HepG2 (cell line): ENCODE measurements around the gene CSTPP1. TPM values are rescaled to one million over a fixed set of nuclear protein-coding genes. Genes with fewer than 3 reads are reported as not detected.

ENCODE experiments used
- ATF3 ChIP-seq: sonication (generic); formaldehyde crosslinking; IDR thresholded peaks from 2 replicates; pipeline ENCODE4 v1.4.0; 2020; ENCODE audit warnings: missing genetic modification reagents
- FOSL2 ChIP-seq: sonication (generic); formaldehyde crosslinking; IDR thresholded peaks from 2 replicates; pipeline ENCODE4 v1.4.0; 2020; ENCODE audit warnings: missing genetic modification reagents
- HOXA5 ChIP-seq: sonication (generic); formaldehyde crosslinking; IDR thresholded peaks from 2 replicates; pipeline ENCODE4 v1.4.0; 2020; ENCODE audit warnings: missing genetic modification reagents
- IRF2 ChIP-seq: IDR thresholded peaks from 2 replicates; pipeline ENCODE4 v1.6.1; 2018; ENCODE audit warnings: missing genetic modification reagents, missing compliant biosample characterization
- MED8 ChIP-seq: sonication (generic); formaldehyde crosslinking; IDR thresholded peaks from 2 replicates; pipeline ENCODE4 v1.8.1; 2023; ENCODE audit warnings: mild to moderate bottlenecking, missing genetic modification reagents; ENCODE audit not compliant: insufficient replicate concordance
- MEIS2 ChIP-seq: sonication (generic); formaldehyde crosslinking; IDR thresholded peaks from 2 replicates; pipeline ENCODE4 v1.9.0; 2021; ENCODE audit warnings: mild to moderate bottlenecking, missing genetic modification reagents
- MIER2 ChIP-seq: IDR thresholded peaks from 2 replicates; pipeline ENCODE4 v1.6.1; 2016; ENCODE audit warnings: missing biosample characterization, missing genetic modification reagents
- NFE2L1 ChIP-seq: sonication (generic); formaldehyde crosslinking; IDR thresholded peaks from 2 replicates; pipeline ENCODE4 v1.4.0; 2020; ENCODE audit warnings: missing genetic modification reagents, mild to moderate bottlenecking, borderline replicate concordance
- NFYC ChIP-seq: IDR thresholded peaks from 2 replicates; pipeline ENCODE4 v1.6.1; 2016; ENCODE audit warnings: missing genetic modification reagents, missing compliant biosample characterization
- NR2C2 ChIP-seq: sonication (generic); formaldehyde crosslinking; IDR thresholded peaks from 2 replicates; pipeline ENCODE4 v1.4.0; 2020; ENCODE audit warnings: missing genetic modification reagents, mild to moderate bottlenecking, moderate library complexity, borderline replicate concordance
- NR2F1 ChIP-seq, 2 experiments: fragments of 450-650 bp in 1 of 2; formaldehyde crosslinking in 1 of 2; IDR thresholded peaks; 2 replicates each; pipeline versions ENCODE4 v1.5.0 to v1.6.1; 2016 to 2020; ENCODE audit warnings: mild to moderate bottlenecking in 1 of 2, missing compliant biosample characterization in 1 of 2, missing genetic modification reagents in 1 of 2, moderate library complexity in 1 of 2
- PHF21A ChIP-seq: sonication (generic); formaldehyde crosslinking; IDR thresholded peaks from 2 replicates; pipeline ENCODE4 v1.5.0; 2020; ENCODE audit warnings: mild to moderate bottlenecking, missing genetic modification reagents
- RFXANK ChIP-seq: IDR thresholded peaks from 2 replicates; pipeline ENCODE4 v1.6.1; 2016
- SALL2 ChIP-seq: sonication (generic); formaldehyde crosslinking; IDR thresholded peaks from 2 replicates; pipeline ENCODE4 v1.8.1; 2023; ENCODE audit warnings: mild to moderate bottlenecking, missing genetic modification reagents, inconsistent platforms
- XBP1 ChIP-seq: sonication (generic); formaldehyde crosslinking; IDR thresholded peaks from 2 replicates; pipeline ENCODE4 v1.5.0; 2020; ENCODE audit warnings: missing genetic modification reagents
- ZBTB7B ChIP-seq: sonication (generic); formaldehyde crosslinking; IDR thresholded peaks from 2 replicates; pipeline ENCODE4 v1.4.0; 2020; ENCODE audit warnings: missing genetic modification reagents
- ZEB1 ChIP-seq: IDR thresholded peaks from 2 replicates; pipeline ENCODE4 v1.6.1; 2012; ENCODE audit warnings: mild to moderate bottlenecking, low read depth, inconsistent platforms; ENCODE audit not compliant: insufficient replicate concordance
- ZFP90 ChIP-seq: sonication (generic); formaldehyde crosslinking; IDR thresholded peaks from 2 replicates; pipeline ENCODE4 v1.8.0; 2022; ENCODE audit warnings: missing genetic modification reagents, mild to moderate bottlenecking, inconsistent platforms, borderline replicate concordance
- ZNF296 ChIP-seq: sonication (generic); formaldehyde crosslinking; conservative IDR thresholded peaks from 2 replicates; pipeline ENCODE4 v1.5.0; 2020; ENCODE audit warnings: mild to moderate bottlenecking, missing genetic modification reagents
- ZNF317 ChIP-seq: sonication (generic); formaldehyde crosslinking; IDR thresholded peaks from 2 replicates; pipeline ENCODE4 v1.5.0; 2020; ENCODE audit warnings: mild to moderate bottlenecking, missing genetic modification reagents
- ZNF552 ChIP-seq: sonication (generic); formaldehyde crosslinking; IDR thresholded peaks from 2 replicates; pipeline ENCODE4 v1.9.0; 2022; ENCODE audit warnings: missing genetic modification reagents, mild to moderate bottlenecking, borderline replicate concordance
- ZNF563 ChIP-seq: sonication (generic); formaldehyde crosslinking; IDR thresholded peaks from 2 replicates; pipeline ENCODE4 v1.8.0; 2022; ENCODE audit warnings: mild to moderate bottlenecking, moderate library complexity, missing genetic modification reagents
- polyA plus RNA-seq, 8 experiments: library from polyadenylated mRNA; depleted of rRNA in 3 of 8; stranded (reverse) in 7 of 8; unstranded in 1 of 8; fragments of >200 nt; fragmentation: Illumina TruSeq in 4 of 8; extraction: Trizol in 4 of 8; gene quantifications; 2 replicates each; pipeline versions ENCODE4 v1.2.1 to v1.2.3, GENCODE V29; 2011 to 2016; ENCODE audit warnings: low read depth in 4 of 8, missing spikeins in 1 of 8, mixed read lengths in 1 of 8; ENCODE audit not compliant: insufficient read depth in 1 of 8
- total RNA-seq, 5 experiments: library from RNA; depleted of rRNA; stranded (reverse); fragments of >200 nt; fragmentation: Illumina TruSeq; extraction: Trizol; gene quantifications; 2 replicates each; pipeline ENCODE4 v1.2.3, GENCODE V29; 2016; ENCODE audit warnings: low read depth in 1 of 5
- TF ChIP-seq, protein P1 (sequence below): sonication (generic); formaldehyde crosslinking; IDR thresholded peaks from 2 replicates; pipeline ENCODE4 v1.4.0; 2020; ENCODE audit warnings: missing genetic modification reagents
- TF ChIP-seq, protein P2 (sequence below): sonication (generic); formaldehyde crosslinking; IDR thresholded peaks from 2 replicates; pipeline ENCODE4 v1.8.1; 2022; ENCODE audit warnings: mild to moderate bottlenecking, missing genetic modification reagents
- TF ChIP-seq, protein P3 (sequence below): sonication (generic); formaldehyde crosslinking; IDR thresholded peaks from 2 replicates; pipeline ENCODE4 v1.9.0; 2022; ENCODE audit warnings: low read depth, missing genetic modification reagents

The CSTPP1 gene
- total and polyA plus RNA-seq, 2 of the 13 experiments (the other 11 are each of a cell fraction or from before 2014, with no cell fraction given) = 12.3 to 14.6 TPM

GRCh38 chr11:47177846-47178245 lies 241.3 kb downstream of the CSTPP1 start (continued):
- TF ChIP-seq NR2F1 (CRISPR knock-in tag; IDR thresholded peaks at IDR 0.05) = peak; percentile 81 to 84
- 0 out of 2 replicates have a peak, but pooled peaks have one; percentile 13 for TF ChIP-seq ATF3 (CRISPR knock-in tag)
- TF ChIP-seq ZNF552 (CRISPR knock-in tag) = 0 out of 2 replicates have a peak, but pooled peaks have one; percentile 48
- TF ChIP-seq, protein P1, sequence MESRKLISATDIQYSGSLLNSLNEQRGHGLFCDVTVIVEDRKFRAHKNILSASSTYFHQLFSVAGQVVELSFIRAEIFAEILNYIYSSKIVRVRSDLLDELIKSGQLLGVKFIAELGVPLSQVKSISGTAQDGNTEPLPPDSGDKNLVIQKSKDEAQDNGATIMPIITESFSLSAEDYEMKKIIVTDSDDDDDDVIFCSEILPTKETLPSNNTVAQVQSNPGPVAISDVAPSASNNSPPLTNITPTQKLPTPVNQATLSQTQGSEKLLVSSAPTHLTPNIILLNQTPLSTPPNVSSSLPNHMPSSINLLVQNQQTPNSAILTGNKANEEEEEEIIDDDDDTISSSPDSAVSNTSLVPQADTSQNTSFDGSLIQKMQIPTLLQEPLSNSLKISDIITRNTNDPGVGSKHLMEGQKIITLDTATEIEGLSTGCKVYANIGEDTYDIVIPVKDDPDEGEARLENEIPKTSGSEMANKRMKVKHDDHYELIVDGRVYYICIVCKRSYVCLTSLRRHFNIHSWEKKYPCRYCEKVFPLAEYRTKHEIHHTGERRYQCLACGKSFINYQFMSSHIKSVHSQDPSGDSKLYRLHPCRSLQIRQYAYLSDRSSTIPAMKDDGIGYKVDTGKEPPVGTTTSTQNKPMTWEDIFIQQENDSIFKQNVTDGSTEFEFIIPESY (CRISPR knock-in tag) = 0 out of 2 replicates have a peak, but pooled peaks have one; percentile 16
- TF ChIP-seq NFYC (CRISPR knock-in tag) = 0 out of 2 replicates have a peak, but pooled peaks have one; percentile 13
- TF ChIP-seq ZBTB7B = peak; percentile 67
- TF ChIP-seq HOXA5 (CRISPR knock-in tag) = peak; percentile 26; the same call in 1 of the 2 replicates
- TF ChIP-seq IRF2 = peak; percentile 26; the same call in 1 of the 2 replicates
- peak; percentile 5; the same call in 1 of the 2 replicates for TF ChIP-seq ZNF317
- no peak for TF ChIP-seq MIER2 (CRISPR knock-in tag)
- TF ChIP-seq, protein P2, sequence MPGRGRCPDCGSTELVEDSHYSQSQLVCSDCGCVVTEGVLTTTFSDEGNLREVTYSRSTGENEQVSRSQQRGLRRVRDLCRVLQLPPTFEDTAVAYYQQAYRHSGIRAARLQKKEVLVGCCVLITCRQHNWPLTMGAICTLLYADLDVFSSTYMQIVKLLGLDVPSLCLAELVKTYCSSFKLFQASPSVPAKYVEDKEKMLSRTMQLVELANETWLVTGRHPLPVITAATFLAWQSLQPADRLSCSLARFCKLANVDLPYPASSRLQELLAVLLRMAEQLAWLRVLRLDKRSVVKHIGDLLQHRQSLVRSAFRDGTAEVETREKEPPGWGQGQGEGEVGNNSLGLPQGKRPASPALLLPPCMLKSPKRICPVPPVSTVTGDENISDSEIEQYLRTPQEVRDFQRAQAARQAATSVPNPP = no peak
- TF ChIP-seq SALL2 (CRISPR knock-in tag) = peak; percentile 67
- 0 out of 2 replicates have a peak, but pooled peaks have one; percentile 40 for TF ChIP-seq ZNF563 (CRISPR knock-in tag)
- TF ChIP-seq PHF21A = peak; percentile 70; the same call in 1 of the 2 replicates
- TF ChIP-seq ZEB1 = peak; percentile 44
- 0 out of 2 replicates have a peak, but pooled peaks have one; percentile 49 for TF ChIP-seq ZFP90 (CRISPR knock-in tag)
- peak; percentile 77 for TF ChIP-seq NR2C2 (CRISPR knock-in tag)
- TF ChIP-seq NFE2L1 (CRISPR knock-in tag) = no peak
- TF ChIP-seq, protein P3, sequence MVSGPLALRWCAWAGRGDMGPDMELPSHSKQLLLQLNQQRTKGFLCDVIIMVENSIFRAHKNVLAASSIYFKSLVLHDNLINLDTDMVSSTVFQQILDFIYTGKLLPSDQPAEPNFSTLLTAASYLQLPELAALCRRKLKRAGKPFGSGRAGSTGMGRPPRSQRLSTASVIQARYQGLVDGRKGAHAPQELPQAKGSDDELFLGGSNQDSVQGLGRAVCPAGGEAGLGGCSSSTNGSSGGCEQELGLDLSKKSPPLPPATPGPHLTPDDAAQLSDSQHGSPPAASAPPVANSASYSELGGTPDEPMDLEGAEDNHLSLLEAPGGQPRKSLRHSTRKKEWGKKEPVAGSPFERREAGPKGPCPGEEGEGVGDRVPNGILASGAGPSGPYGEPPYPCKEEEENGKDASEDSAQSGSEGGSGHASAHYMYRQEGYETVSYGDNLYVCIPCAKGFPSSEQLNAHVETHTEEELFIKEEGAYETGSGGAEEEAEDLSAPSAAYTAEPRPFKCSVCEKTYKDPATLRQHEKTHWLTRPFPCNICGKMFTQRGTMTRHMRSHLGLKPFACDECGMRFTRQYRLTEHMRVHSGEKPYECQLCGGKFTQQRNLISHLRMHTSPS (CRISPR knock-in tag) = peak; percentile 72; the same call in 1 of the 2 replicates
- no peak for TF ChIP-seq MED8 (CRISPR knock-in tag)
- peak; percentile 52 for TF ChIP-seq FOSL2 (CRISPR knock-in tag)
- no peak for TF ChIP-seq RFXANK (CRISPR knock-in tag)
- 0 out of 2 replicates have a peak, but pooled peaks have one; percentile 34 for TF ChIP-seq MEIS2
- no peak for TF ChIP-seq ZNF296 (CRISPR knock-in tag)
- TF ChIP-seq XBP1 (CRISPR knock-in tag) = no peak
